C1 segment of cervical spinal cord (tissue), 14 donors: Measurements from ENCODE around the gene XIRP1.

Experiments
- DNase-seq, 14 donors: peaks; one replicate each; lab custom pipeline; 2025; lab: John Stamatoyannopoulos, UW

The XIRP1 gene

GRCh38 chr3:39168156-39168780 is 24.1 kb downstream of the XIRP1 start:
- DNase-seq, result no peak

GRCh38 chr3:39166932-39167532 is 25.4 kb downstream of the XIRP1 start:
- DNase-seq, result peak in 1 of 14 donors; percentile 33

GRCh38 chr3:39166134-39166710 is 26.2 kb downstream of the XIRP1 start:
- DNase-seq, result no peak

- DNase-seq, result no peak
These were observed 26.9 kb downstream of the XIRP1 start for GRCh38 chr3:39165518-39165917.

GRCh38 chr3:39164414-39164813 is 28.0 kb downstream of the XIRP1 start:
- DNase-seq, result no peak

- no peak for DNase-seq
These were observed 34.2 kb downstream of the XIRP1 start for GRCh38 chr3:39158148-39158715.

- DNase-seq, result no peak
These were observed 35.0 kb downstream of the XIRP1 start for GRCh38 chr3:39157359-39157758.

GRCh38 chr3:39156421-39156820 is 36.0 kb downstream of the XIRP1 start:
- no peak for DNase-seq

- peak in 1 of 14 donors; percentile 21 for DNase-seq
These were observed 37.9 kb downstream of the XIRP1 start for GRCh38 chr3:39154280-39155021.

GRCh38 chr3:39153977-39154279 is 38.5 kb downstream of the XIRP1 start:
- DNase-seq, result no peak

GRCh38 chr3:39150803-39151631 is 41.4 kb downstream of the XIRP1 start:
- DNase-seq, result peak in 12 of 14 donors; percentile 20 to 96 (median 76)

- peak in 1 of 14 donors; percentile 23 for DNase-seq
These were observed 42.1 kb downstream of the XIRP1 start for GRCh38 chr3:39150148-39150802.

GRCh38 chr3:39149498-39150147 is 42.8 kb downstream of the XIRP1 start:
- no peak for DNase-seq

GRCh38 chr3:39149059-39149455 is 43.3 kb downstream of the XIRP1 start:
- DNase-seq, result no peak

GRCh38 chr3:39148435-39149058 is 43.8 kb downstream of the XIRP1 start:
- peak in 2 of 14 donors; percentile 25 to 59 for DNase-seq

GRCh38 chr3:39147711-39148434 is 44.5 kb downstream of the XIRP1 start:
- DNase-seq, result peak in 4 of 14 donors; percentile 30 to 56 (median 48)

GRCh38 chr3:39146611-39147591 is 45.5 kb downstream of the XIRP1 start:
- peak in 4 of 14 donors; percentile 46 to 87 (median 64) for DNase-seq

GRCh38 chr3:39146083-39146501 is 46.3 kb downstream of the XIRP1 start:
- no peak for DNase-seq
